NCI-H524 (cell line): ENCODE measurements around the gene WSCD2.

Experiments
- DNase-seq, 2 experiments: peaks; one replicate each; lab custom pipeline; 2025; lab: John Stamatoyannopoulos, UW

Gene WSCD2

GRCh38 chr12:108269224-108269623 is 140.1 kb downstream of the WSCD2 start:
- DNase-seq = no peak

- DNase-seq = no peak
Observed at GRCh38 chr12:108270035-108270848, 141.2 kb downstream of the WSCD2 start.

- DNase-seq = no peak
Observed at GRCh38 chr12:108270849-108271143, 141.7 kb downstream of the WSCD2 start.

- DNase-seq = peak; percentile 88 to 96
Observed at GRCh38 chr12:108271951-108272872, 143.1 kb downstream of the WSCD2 start.

- DNase-seq = peak; percentile 99 to 100
Observed at GRCh38 chr12:108273217-108273616, 144.1 kb downstream of the WSCD2 start.

- no peak for DNase-seq
Observed at GRCh38 chr12:108277613-108278012, 148.5 kb downstream of the WSCD2 start.

- DNase-seq = no peak
Observed at GRCh38 chr12:108282160-108282559, 153.1 kb downstream of the WSCD2 start.

GRCh38 chr12:108282676-108283075 is 153.6 kb downstream of the WSCD2 start:
- DNase-seq = no peak

GRCh38 chr12:108284163-108284562 is 155.1 kb downstream of the WSCD2 start:
- no peak for DNase-seq

- no peak for DNase-seq
Observed at GRCh38 chr12:108285016-108285415, 155.9 kb downstream of the WSCD2 start.

- DNase-seq = no peak
Observed at GRCh38 chr12:108287227-108287626, 158.1 kb downstream of the WSCD2 start.

- peak in 1 of 2 experiments; percentile 26 for DNase-seq
Observed at GRCh38 chr12:108289350-108290161, 160.5 kb downstream of the WSCD2 start.

GRCh38 chr12:108295641-108296040 is 166.6 kb downstream of the WSCD2 start:
- no peak for DNase-seq

- no peak for DNase-seq
Observed at GRCh38 chr12:108296945-108297344, 167.9 kb downstream of the WSCD2 start.

GRCh38 chr12:108297424-108297823 is 168.3 kb downstream of the WSCD2 start:
- DNase-seq = no peak

GRCh38 chr12:108297895-108298760 is 169.0 kb downstream of the WSCD2 start:
- DNase-seq = no peak

- no peak for DNase-seq
Observed at GRCh38 chr12:108298761-108299275, 169.7 kb downstream of the WSCD2 start.

- DNase-seq = peak; percentile 83 to 93
Observed at GRCh38 chr12:108299516-108299915, 170.4 kb downstream of the WSCD2 start.
